MV-4-11 (cell line): ENCODE data around the gene AREL1.
"Not testable (repeated sequence)": the region's sequence is repeated elsewhere in the genome, so short reads cannot be mapped to it uniquely, and the experiment has no call there.

ENCODE experiments used
- DNase-seq: peaks from one replicate; lab custom pipeline; 2025; lab: John Stamatoyannopoulos, UW

Gene AREL1, protein sequence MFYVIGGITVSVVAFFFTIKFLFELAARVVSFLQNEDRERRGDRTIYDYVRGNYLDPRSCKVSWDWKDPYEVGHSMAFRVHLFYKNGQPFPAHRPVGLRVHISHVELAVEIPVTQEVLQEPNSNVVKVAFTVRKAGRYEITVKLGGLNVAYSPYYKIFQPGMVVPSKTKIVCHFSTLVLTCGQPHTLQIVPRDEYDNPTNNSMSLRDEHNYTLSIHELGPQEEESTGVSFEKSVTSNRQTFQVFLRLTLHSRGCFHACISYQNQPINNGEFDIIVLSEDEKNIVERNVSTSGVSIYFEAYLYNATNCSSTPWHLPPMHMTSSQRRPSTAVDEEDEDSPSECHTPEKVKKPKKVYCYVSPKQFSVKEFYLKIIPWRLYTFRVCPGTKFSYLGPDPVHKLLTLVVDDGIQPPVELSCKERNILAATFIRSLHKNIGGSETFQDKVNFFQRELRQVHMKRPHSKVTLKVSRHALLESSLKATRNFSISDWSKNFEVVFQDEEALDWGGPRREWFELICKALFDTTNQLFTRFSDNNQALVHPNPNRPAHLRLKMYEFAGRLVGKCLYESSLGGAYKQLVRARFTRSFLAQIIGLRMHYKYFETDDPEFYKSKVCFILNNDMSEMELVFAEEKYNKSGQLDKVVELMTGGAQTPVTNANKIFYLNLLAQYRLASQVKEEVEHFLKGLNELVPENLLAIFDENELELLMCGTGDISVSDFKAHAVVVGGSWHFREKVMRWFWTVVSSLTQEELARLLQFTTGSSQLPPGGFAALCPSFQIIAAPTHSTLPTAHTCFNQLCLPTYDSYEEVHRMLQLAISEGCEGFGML

DNA sequence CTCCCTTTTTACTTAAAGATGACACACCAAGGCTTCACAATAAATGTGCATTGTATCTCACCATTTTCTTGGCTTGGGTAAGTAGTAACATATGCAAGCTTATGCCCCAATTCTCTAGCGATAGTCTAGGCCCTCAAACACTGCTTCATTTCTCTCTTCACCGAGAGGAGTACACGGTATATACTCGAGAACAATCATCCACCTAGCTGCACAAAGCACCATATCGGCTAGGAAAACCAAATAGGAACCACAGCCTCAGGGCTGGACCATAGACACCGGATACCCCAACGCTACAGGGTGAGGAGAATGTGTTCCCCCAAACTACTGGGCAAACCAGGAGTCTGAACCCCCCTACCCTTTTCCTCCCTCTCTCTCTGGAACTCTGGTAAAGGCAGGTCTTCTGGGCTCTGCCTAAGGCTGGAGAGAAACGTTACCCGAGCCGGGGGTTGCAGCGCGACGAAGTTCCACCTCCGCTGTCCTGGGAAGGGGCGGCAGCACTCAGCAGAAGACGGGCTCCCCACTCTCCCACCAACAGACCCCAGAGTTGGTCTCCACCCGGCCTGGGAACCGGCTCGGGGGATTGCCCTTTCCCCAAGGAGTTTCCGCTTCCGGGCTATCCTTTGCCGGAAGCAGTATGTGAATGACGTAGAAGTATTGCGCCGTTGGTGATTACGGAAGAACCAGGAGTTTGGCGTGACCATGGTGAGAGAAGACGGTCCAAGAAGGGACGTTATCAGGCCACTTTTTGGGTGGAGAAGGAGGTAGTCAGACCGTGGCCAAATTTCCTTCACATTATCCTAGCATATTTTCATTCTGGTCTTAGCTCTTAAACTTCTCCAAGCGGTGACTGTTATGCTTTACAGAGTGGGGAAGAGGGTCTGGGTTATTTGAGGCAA lies at the start of gene AREL1, which contains the start of gene FCF1:
Gene AREL1 (minus strand): TSS at position 582 of the 896 bp plus-strand sequence. CDS start 27,465 bp downstream, outside the sequence.
Gene FCF1 (plus strand): TSS at position 646 of the 896 bp plus-strand sequence. CDS start 54 bp downstream, at position 700.
- no peak for DNase-seq

GRCh38 chr14:74758505-74758904 lies 45.6 kb upstream of the AREL1 start:
- not testable (repeated sequence) for DNase-seq

DNA sequence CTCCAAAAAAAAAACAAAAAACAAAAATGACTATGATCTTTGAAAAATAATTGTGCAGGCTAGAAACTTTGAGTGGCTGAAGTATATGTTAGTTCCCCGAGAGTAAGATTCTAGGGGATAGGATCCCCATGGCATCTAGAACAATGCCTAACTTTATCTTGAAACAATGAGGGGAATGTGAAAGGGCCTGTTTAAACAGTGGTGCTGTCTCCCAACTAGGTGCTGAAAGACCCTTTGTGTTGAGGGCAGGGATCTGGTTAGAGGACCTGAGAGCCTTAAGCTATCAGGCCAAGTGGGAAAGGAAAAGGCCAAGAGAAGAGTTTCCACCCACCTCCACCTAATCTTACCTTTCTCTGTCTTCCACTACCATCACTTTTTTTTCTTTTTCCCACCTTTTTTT lies 43.4 kb upstream of the AREL1 start:
- DNase-seq, result no peak

DNA sequence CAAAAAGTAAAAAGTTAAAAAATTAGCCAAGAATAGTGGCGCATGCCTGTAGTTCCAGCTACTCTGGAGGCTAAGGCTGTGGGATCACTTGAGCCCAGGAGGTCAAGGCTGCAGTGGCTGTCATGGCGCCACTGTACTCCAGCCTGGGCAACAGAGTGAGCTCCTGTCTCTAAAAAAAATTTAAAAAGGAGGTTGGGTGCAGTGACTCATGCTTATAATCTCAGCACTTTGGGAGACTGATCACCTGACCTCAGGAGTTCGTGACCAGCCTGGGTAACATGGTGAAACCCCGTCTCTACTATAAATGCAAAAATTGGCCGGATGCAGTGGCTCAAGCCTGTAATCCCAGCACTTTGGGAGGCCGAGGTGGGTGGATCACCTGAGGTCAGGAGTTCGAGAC lies 42.0 kb upstream of the AREL1 start:
- no peak for DNase-seq

- DNase-seq, result no peak
Measured at GRCh38 chr14:74754157-74754556, 41.3 kb upstream of the AREL1 start.

DNA sequence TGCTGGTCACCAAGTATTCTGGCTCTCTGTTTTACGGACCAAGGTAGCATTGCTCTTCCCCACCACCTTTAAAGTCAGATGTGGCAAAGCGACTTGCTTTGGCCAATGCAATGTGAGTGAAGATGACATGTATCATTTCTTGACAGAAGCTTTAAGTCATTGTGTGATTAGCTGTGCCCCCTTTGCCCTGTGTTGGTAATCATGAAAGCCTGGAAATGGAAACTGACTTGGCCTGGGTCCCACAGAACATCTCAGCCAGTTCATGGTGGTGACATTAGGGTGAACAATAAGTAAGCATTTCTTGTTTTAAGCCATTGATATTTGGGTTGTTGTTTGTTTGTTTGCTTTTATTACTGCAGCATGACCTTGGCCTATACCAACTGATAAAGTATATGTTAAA lies 34.4 kb upstream of the AREL1 start:
- DNase-seq, result no peak

DNA sequence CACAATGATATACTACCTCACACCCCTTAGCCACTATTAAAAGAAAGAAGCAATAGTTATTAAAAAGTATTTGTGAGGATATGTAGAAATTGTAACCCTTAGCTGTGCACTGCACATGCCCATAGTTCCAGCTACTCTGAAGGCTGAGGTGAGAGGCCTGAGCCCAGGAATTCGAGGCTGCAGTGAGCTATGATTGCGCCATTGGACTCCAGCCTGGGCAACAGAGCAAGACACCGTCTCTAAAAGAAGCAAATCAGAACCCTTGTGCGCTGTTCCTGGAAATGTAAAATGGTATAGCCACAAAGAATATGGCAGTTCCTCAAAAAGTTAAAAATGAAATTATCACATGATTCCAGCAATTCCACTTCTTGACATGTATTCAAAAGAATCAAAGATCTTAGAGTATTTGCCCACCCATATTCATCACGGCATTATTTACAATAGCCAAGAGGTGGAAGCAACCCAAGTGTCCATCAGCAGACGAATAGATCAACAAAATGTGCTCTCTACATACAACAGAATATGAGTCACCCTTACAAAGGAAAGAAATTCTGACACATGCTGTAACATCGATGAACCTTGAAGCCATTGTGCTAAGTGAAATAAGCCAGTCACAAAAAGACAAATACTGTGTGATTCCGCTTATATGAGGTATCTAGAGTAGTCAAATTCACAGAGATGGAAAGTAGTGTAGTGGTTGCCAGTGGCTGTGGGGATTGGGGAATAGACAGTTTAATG lies 26.6 kb upstream of the AREL1 start:
- peak; percentile 1 for DNase-seq

- DNase-seq, result no peak
Measured at GRCh38 chr14:74737753-74738325, 25.0 kb upstream of the AREL1 start.

DNA sequence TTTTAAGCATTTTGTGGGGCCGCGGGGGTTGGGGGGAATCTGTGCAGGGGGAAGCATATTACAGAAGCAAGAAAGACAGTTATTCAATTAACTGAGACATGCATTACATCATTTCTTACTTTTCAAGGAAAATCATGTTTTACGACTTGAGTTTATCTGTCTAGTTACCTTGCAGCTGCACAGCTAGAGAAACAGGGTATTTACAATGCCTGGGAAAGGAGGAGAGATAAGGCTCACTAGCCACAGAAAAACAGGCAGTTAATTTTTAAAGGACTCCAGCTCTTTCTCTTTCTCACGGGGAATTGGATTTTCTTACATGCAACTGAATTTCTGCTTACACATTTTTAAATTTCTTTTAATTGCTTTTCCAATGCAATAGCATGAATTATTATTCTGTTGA lies 22.2 kb upstream of the AREL1 start:
- DNase-seq, result no peak

DNA sequence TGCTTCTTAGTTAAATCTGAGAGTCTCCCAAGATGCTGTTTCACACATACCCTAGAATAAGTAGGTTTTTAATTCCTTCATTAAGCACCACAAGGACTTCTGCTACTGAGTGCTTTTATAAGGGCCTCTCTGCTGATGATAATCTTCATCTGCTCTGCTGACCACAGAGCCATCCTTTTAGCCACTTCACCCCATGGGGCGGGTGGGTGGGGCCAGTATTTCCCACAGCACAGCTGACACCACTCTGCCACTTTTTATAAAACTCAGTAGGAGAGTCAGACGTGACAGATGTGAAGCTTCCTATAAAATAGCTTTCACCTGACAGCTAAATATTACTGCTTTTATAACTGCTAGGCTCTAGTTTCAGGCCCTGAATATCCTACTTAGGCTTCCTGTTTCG lies 20.3 kb upstream of the AREL1 start:
- no peak for DNase-seq

DNA sequence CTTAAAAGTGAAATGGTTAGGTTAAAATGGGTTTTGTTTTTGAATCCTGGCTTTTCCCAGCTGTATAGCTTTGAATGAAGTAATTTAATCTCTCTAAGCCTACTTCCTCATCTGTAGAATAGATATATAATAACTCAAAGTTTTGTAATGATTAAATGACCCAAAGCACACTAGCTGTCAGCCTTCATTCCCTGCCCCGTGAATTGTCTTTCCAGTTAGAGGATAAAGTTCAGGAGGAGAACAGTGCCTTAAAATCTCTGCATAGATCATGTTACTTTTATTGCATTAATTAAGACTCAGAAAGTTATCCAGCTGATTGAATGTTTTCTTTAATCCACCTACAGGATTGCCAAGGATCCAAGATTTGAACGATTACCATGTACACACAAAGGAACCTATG lies 19.5 kb upstream of the AREL1 start:
- no peak for DNase-seq

DNA sequence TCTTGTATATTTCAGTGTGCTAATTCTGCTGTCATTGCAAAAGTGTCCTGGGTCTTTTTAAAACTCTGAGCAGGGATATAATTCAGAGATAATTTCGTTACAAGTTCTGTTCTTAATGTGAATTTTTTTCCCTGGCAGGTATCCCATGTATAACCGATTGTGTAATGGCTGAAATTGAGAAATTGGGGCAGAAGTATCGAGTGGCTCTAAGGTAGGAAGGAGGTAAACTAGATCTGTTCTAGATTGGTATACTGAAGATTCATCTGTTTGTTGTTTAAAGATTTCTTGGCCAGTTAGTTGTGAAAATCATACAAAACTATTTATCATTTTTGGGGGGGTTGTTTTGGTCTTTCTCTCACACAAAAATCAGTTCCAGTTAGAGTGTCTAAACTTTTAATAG lies 10.3 kb upstream of the AREL1 start:
- DNase-seq, result no peak

DNA sequence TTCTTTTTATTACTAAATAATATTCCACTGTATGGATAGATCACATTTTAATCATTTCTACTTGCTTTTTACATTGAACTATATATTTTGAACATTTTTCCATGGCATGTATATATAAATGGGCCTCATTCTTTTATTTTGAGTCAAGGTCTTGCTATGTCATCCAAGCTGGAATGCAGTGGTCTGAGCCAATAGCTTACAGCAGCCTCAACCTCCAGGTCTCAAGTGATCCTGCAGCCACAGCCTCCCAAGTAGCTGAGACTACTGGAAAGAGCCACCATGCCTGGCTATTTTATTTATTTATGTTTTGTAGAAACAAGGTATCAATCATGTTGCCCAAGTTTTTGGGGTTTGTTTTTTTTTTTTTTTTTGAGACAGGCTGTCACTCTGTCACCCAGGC lies 7.6 kb upstream of the AREL1 start:
- DNase-seq, result no peak

DNA sequence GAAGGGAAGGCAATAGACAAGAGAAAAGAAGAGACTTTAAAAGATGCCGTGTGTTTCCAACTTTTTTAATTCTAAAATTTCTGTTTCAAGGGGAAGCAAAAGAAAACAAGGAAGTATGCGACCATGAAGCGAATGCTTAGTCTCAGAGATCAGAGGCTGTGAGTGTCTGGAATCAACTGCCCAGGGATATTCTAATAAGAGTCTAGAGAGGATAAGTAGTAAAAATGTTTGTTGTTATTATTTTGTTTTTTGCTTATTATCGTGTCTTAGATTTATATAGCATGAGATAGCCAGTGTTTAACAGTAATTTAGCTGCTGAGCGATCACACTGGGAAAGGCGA lies 485 bp upstream of the AREL1 start:
- no peak for DNase-seq

GRCh38 chr14:74711651-74712050 lies 1.2 kb downstream of the AREL1 start:
- no peak for DNase-seq

DNA sequence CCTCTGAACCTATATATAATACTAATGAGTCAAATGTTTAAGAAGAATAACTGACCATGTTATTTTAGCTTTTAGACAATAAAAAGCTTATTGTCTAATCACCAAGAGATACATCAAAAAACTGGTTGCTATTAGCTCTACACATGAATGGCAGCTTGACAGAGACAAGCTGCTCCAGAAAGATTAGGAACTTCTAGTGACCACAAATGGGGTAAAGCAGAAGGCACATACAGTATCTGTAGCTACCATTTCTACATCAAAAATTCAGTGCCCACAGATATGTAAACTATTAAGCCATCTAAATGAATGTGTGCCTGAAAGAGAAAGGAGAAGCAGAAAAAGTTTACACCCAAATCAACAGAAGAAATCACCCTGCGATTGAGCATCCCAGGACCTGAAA lies 2.4 kb downstream of the AREL1 start:
- DNase-seq, result no peak

DNA sequence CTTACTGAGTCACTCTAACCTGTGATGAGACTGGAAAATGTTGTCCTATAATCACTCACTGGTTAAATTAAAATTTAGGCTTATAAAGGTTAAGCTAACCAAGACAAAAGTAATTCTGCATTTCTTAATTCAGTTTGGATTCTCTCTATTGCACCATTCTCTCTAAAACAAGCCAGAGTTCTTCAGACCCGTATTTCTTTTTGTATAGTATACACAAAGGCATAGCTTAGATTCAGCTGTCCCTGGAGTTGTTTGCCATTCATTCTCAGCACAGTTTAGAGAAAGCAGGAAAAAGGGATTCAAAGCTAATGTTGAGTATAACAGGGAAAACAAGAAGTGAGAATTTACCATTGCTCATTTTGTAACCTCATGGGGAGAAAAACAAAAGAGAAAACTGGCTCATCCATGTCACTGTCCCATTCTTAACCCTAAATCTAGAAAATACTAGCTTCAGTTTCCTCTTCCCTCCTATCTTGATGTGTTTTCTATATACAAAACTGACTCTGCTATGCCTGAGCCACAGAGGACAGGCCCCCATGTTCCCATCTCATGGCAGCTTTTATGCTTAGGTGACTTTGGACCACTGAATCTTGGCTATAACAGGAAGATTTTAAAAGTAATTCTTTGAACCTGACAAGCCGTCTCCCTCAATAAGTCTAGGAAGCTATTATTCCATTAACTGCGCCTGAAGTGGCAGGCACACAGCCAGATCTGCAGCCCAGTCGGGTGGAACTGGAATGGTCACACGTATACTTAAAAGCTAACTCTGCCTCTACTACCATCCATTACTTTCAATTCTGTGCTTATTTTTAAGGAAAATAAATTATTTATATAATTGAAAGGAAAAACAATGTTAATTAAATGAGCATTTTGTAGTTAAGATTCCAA lies 7.0 kb downstream of the AREL1 start:
- peak; percentile 35 for DNase-seq

- DNase-seq, result no peak
Measured at GRCh38 chr14:74704656-74705055, 8.2 kb downstream of the AREL1 start.

DNA sequence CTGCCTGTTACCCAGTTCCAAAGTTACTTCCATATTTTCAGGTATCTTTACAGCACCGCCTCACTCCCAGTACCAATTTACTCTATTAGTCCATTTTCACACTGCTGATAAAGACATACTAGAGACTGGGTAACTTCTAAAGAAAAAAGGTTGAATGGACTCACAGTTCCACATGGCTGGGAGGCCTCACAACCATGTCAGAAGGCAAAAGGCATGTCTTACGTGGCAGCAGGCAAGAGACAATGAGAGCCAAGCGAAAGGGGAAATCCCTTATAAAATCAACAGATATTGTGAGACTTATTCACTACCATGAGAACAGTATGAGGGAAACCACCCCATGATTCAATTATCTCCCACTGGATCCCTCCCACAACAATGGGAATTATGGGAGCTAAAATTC lies 9.8 kb downstream of the AREL1 start:
- no peak for DNase-seq

DNA sequence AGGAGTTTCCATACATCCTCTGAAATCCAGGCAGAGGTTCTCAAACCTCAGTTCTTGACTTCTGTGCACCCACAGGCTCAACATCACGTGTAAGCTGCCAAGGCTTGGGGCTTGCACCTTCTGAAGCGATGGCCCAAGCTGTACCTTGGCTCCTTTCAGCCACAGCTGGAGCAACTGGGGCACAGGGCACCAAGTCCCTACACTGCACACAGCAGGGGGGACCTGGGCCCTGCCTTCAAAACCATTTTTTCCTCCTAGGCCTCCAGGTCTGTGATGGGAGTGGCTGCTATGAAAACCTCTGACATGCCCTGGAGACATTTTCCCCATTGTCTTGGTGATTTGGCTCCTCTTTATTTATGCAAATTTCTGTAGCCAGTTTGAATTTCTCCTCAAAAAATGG lies 10.6 kb downstream of the AREL1 start:
- no peak for DNase-seq
